Measurements from ENCODE around the gene RILPL1. TPM values are rescaled to one million over a fixed set of nuclear protein-coding genes. Genes with fewer than 3 reads are reported as not detected.
A peak's percentile ranks its signal among the peaks of the same experiment; 100 is the strongest.

Gene RILPL1
- total RNA-seq, 1 donor from 2014 or later: 0.67 TPM

GRCh38 chr12:123449249-123449733, 84.2 kb downstream of the RILPL1 start:
- Mint-ChIP-seq H3K4me1 (peaks cover 38% of the 10 kb centered on the region), H3K9me3 (no peaks in the 10 kb centered on the region), H3K4me3 (no peak overlapping the region), H3K27ac (peak overlapping the region; percentile 75), H3K27me3 (no peaks in the 10 kb centered on the region), H3K36me3 (ENCODE audit: low read depth) (no peaks in the 10 kb centered on the region)
- DNase-seq: no peak
- no peak for ATAC-seq (ENCODE audit: low read depth)
- no peak for TF ChIP-seq CTCF (IDR thresholded peaks at IDR 0.05)
- ChIA-PET POLR2A (interaction anchor here (0.6 to 5.7 kb wide), 8 partner anchors 10 to 1820 kb away, joined by 3 to 77 read pairs (median 7); partner anchors contain the start of genes RILPL2, SBNO1 and SNRNP35), CTCF (interaction anchor here (1.2 to 1.5 kb wide), 2 partner anchors 13 to 22 kb away, joined by 3 to 5 read pairs; no protein-coding TSS in a partner anchor)
- intact Hi-C loops (cut with micrococcal nuclease): no loop called here

- DNase-seq: no peak
- ChIA-PET POLR2A (interaction anchor here (0.6 to 5.7 kb wide), 7 partner anchors 12 to 81 kb away, joined by 3 to 77 read pairs (median 9); partner anchors contain the start of genes RILPL2 and SNRNP35), CTCF (interaction anchor here (0.6 kb wide), 1 partner anchor 45 kb away, joined by 3 read pairs; no protein-coding TSS in a partner anchor)
- intact Hi-C loops (cut with micrococcal nuclease): no loop called here
- Mint-ChIP-seq H3K9me3 (no peaks in the 10 kb centered on the region), H3K36me3 (ENCODE audit: low read depth) (no peaks in the 10 kb centered on the region), H3K27ac (peak overlapping the region; percentile 93), H3K4me1 (peaks cover 57% of the 10 kb centered on the region), H3K4me3 (no peak overlapping the region), H3K27me3 (no peaks in the 10 kb centered on the region)
- no peak for TF ChIP-seq CTCF (IDR thresholded peaks at IDR 0.05)
- ATAC-seq (ENCODE audit: low read depth): no peak
Observed at GRCh38 chr12:123446333-123446713, 87.2 kb downstream of the RILPL1 start.

GRCh38 chr12:123445388-123446332, 87.9 kb downstream of the RILPL1 start:
- Mint-ChIP-seq H3K9me3 (no peaks in the 10 kb centered on the region), H3K27me3 (no peaks in the 10 kb centered on the region), H3K4me3 (peak overlapping the region; percentile 75), H3K36me3 (ENCODE audit: low read depth) (no peaks in the 10 kb centered on the region), H3K4me1 (peaks cover 59% of the 10 kb centered on the region), H3K27ac (peak overlapping the region; percentile 93)
- intact Hi-C loops (cut with micrococcal nuclease): loop anchor here (1.0 kb wide), 1 partner anchor 9 kb away; the partner anchor contains the start of gene RILPL2
- CTCF ChIA-PET: interaction anchor here (0.6 kb wide), 1 partner anchor 44 kb away, joined by 3 read pairs; no protein-coding TSS in a partner anchor
- TF ChIP-seq CTCF (IDR thresholded peaks at IDR 0.05): no peak
- DNase-seq (no peak), ATAC-seq (ENCODE audit: low read depth) (peak; percentile 53)
- POLR2A ChIA-PET: interaction anchor here (0.6 to 5.7 kb wide), 10 partner anchors 8 to 80 kb away, joined by 3 to 77 read pairs (median 6); partner anchors contain the start of genes RILPL2 and SNRNP35

- H3K27ac Mint-ChIP-seq: peak overlapping the region; percentile 93
- H3K4me1 Mint-ChIP-seq: peaks cover 61% of the 10 kb centered on the region
- no peaks in the 10 kb centered on the region for H3K9me3 Mint-ChIP-seq
- DNase-seq (no peak), ATAC-seq (ENCODE audit: low read depth) (no peak)
- no peaks in the 10 kb centered on the region for H3K27me3 Mint-ChIP-seq
- POLR2A ChIA-PET: interaction anchor here (0.6 to 5.7 kb wide), 10 partner anchors 10 to 79 kb away, joined by 3 to 77 read pairs (median 7); partner anchors contain the start of genes KMT5A, RILPL2, SBNO1 and SNRNP35
- intact Hi-C loops (cut with micrococcal nuclease): loop anchor here (1.0 kb wide), 1 partner anchor 8 kb away; the partner anchor contains the start of gene RILPL2
- no peak overlapping the region for H3K4me3 Mint-ChIP-seq
- no peaks in the 10 kb centered on the region for H3K36me3 Mint-ChIP-seq (ENCODE audit: low read depth)
- TF ChIP-seq CTCF (IDR thresholded peaks at IDR 0.05): no peak
- CTCF ChIA-PET: no interaction called here
Observed at GRCh38 chr12:123444092-123445026, 89.2 kb downstream of the RILPL1 start.

Data from activated B cell treated with CpG ODN at 0.5 μM for 24 hours (primary cell).